ENCODE measurements around the gene SERPINB4. TPM values are rescaled to one million over a fixed set of nuclear protein-coding genes. Genes with fewer than 3 reads are reported as not detected.
"Not testable (repeated sequence)": the region's sequence is repeated elsewhere in the genome, so short reads cannot be mapped to it uniquely, and the experiment has no call there.

The SERPINB4 gene
- total RNA-seq, 2 donors from 2014 or later = not detected

DNA sequence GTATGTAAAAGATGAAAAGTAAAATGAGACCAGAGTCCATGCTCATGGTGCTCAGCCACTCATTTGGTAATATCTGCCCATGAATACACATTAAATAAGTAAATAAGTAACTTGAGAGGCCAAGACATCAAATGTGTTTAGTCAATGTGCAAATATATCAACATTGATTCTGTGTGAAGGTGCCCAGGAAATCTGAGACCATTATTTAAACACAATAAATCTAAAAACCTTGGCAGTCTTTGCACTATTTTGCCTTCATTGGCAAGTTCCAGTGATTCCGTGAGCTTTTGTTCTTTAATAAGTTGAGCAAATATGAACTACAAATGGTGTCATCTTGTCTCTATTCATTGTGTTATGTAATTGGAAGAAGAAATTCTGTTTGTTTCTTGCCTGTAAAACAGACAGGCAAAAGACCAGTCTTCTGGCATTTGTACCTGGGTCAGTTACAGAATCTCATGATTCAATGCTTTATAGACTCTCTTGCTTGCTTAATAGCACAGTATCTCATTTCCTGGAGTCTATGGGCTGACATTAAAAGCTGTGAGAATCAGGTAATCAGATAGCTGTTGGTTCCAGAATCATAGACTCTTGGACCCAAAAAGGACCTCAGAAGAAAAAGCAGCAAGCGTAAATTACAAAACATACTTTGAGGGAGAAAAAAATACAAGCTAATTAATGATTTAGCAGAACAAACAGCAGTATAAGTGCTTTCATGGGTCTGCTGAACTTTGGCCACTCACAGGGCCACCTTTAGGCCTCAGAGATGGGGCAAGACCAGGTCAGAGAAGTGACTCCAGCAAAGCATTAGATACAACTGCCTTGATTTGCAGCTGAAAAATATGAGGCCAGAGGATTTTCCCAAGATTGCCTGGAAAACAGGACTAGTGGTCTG, 37.6 kb upstream of the SERPINB4 start:
- TF ChIP-seq, protein P1, sequence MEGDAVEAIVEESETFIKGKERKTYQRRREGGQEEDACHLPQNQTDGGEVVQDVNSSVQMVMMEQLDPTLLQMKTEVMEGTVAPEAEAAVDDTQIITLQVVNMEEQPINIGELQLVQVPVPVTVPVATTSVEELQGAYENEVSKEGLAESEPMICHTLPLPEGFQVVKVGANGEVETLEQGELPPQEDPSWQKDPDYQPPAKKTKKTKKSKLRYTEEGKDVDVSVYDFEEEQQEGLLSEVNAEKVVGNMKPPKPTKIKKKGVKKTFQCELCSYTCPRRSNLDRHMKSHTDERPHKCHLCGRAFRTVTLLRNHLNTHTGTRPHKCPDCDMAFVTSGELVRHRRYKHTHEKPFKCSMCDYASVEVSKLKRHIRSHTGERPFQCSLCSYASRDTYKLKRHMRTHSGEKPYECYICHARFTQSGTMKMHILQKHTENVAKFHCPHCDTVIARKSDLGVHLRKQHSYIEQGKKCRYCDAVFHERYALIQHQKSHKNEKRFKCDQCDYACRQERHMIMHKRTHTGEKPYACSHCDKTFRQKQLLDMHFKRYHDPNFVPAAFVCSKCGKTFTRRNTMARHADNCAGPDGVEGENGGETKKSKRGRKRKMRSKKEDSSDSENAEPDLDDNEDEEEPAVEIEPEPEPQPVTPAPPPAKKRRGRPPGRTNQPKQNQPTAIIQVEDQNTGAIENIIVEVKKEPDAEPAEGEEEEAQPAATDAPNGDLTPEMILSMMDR (IDR thresholded peaks at IDR 0.05) = no peak
- Histone ChIP-seq H3K27ac (no peak overlapping the region), H3K27me3 (no peaks in the 10 kb centered on the region), H3K4me1 (no peaks in the 10 kb centered on the region), H3K4me3 (no peak overlapping the region), H3K9me3 (no peaks in the 10 kb centered on the region), H3K36me3 (no peaks in the 10 kb centered on the region)
- DNase-seq (ENCODE audit: low spot score) = no peak

DNA sequence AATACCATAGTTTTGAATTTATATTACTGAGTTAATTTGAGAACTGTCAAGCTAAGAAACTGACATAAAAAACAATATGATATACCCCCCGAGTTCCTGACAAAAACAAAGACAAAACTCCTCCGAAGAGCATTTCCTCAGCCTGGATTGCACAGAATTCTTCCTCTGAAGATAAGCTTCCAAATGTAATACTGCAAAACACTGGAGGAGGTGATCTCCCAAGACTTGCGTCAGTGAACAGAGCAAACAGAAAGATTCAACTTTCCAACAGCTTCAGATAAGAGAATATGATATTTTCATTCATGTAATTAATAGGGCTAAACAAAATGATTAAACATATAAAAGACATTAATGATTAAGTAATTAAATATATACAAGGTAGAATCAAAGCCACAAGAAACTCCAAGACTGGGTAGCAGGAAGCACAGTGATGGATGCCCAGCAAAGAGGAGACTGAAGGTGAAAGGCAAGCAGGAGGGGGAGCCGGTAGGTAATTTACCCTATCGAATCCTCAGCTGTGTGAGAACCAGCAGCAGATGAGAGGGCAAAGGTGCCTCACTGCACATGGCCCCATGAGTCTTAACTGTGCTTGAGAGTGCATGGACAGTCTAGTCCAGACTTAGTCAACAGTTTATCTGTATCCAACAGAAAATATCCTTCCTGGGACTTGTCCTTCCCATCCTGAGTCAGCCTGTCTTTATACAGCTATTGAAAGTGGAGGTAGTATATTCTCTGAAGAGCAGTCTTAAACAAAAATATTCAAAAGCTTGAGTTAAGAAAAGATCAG, 36.0 kb upstream of the SERPINB4 start:
- no peaks in the 10 kb centered on the region for H3K27me3 ChIP-seq

DNA sequence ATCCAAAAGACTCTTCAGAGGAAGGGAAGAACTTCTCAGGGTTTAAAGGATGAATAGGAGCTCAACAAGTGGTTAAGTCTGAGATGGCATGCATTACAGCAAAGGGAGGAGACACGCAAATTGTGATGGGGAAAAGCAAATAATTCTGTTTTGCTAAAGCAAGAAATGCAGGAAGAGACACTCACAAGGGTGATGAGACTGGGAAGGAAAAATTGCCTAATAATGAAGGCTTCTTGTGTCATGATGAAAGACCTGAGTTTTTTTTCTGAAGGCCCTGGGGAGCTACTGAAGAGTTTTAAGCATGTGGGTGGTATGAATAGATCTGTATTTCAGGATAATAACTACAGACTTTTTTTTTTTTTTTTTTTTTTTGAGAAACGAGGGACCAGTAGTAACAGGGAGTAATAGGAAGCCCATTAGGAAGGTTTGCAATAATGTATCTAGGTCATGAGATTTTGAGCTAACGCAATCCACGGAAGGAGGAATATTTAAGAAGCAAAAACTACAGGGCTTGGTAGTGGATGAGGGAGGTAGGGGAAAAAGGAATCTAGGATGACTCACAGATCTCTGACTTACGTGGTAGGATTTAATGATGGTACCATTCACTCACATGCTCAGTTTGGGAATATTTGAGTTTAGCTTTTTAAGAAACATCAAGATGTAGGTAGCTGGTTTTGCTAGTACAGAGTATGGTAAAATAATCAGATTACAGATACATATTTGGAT, 33.6 kb upstream of the SERPINB4 start:
- no peaks in the 10 kb centered on the region for H3K36me3 ChIP-seq
- H3K4me3 ChIP-seq = no peak overlapping the region
- no peak overlapping the region for H3K27ac ChIP-seq
- H3K9me3 ChIP-seq = no peaks in the 10 kb centered on the region
- H3K4me1 ChIP-seq = no peaks in the 10 kb centered on the region
- DNase-seq (ENCODE audit: low spot score) = no peak
- H3K27me3 ChIP-seq = no peaks in the 10 kb centered on the region
- TF ChIP-seq, protein P1 (IDR thresholded peaks at IDR 0.05) = no peak

More for the DNA sequence above, 36.0 kb upstream of the SERPINB4 start:
- TF ChIP-seq, protein P1 (IDR thresholded peaks at IDR 0.05) = no peak
- H3K27ac ChIP-seq = no peak overlapping the region
- no peaks in the 10 kb centered on the region for H3K4me1 ChIP-seq
- H3K9me3 ChIP-seq = no peaks in the 10 kb centered on the region
- no peak overlapping the region for H3K4me3 ChIP-seq
- no peaks in the 10 kb centered on the region for H3K36me3 ChIP-seq
- no peak for DNase-seq (ENCODE audit: low spot score)

DNA sequence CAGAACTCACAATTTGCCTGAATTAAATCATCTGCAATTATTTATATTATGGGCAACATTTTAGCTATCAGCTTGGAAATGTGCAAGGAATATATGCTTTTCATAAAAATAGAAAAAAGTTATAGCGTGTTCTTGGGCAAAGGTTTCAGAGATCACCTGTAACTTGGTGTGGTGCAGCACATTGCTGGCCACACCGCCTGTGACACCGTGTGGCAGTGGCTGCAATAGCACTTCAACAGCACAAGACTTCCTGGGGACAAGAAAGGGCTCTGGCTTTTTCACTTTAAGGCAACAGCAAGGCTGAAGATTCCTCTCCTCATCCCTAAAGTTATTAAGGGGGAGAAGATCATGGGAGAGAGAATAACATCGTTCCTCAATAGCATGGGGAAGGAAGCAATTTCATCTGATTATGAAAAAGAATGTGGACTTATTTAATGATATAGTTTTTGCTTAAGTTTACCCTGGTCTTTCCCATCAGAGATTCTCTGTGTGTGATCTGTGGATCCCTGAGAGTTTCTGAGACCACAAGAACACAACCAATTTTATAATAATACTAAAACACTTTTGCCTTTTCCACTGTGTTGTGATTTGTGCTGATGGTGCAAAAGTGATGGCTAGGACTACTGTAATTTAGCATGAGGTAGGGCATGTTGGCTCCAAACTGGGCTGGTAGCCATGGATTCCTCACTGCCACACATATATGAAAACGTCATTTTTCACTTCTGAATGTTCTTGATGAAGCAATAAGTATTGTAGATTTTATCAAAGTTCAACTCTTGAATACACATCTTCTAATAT, 32.7 kb upstream of the SERPINB4 start:
- no peaks in the 10 kb centered on the region for H3K36me3 ChIP-seq
- no peak overlapping the region for H3K4me3 ChIP-seq
- DNase-seq (ENCODE audit: low spot score) = no peak
- no peaks in the 10 kb centered on the region for H3K4me1 ChIP-seq
- no peaks in the 10 kb centered on the region for H3K27me3 ChIP-seq
- H3K9me3 ChIP-seq = no peaks in the 10 kb centered on the region
- TF ChIP-seq, protein P1 (IDR thresholded peaks at IDR 0.05) = no peak
- H3K27ac ChIP-seq = no peak overlapping the region

DNA sequence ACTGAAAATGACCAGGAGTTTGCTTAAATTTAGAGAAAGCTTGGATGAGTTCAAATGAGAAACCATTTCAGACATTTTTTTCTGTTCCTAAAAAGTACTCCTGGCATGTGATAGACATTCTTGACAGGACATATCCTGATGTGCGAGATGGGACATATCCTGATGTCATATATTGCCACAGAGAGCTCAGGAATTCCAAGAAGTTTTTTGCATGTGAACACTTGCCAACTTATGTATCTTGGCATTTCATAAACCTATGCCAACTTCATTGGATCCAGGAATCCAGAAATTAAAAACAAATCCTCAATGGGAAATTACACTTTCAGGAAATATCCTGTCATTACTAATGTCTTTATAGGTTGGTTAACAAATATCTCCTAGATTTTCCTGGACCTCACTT, 20.5 kb upstream of the SERPINB4 start:
- no peak for DNase-seq (ENCODE audit: low spot score)
- H3K36me3 ChIP-seq = no peaks in the 10 kb centered on the region
- H3K9me3 ChIP-seq = no peaks in the 10 kb centered on the region
- H3K4me1 ChIP-seq = no peaks in the 10 kb centered on the region
- H3K27me3 ChIP-seq = no peaks in the 10 kb centered on the region
- H3K27ac ChIP-seq = no peak overlapping the region
- H3K4me3 ChIP-seq = no peak overlapping the region
- TF ChIP-seq, protein P1 (IDR thresholded peaks at IDR 0.05) = no peak

DNA sequence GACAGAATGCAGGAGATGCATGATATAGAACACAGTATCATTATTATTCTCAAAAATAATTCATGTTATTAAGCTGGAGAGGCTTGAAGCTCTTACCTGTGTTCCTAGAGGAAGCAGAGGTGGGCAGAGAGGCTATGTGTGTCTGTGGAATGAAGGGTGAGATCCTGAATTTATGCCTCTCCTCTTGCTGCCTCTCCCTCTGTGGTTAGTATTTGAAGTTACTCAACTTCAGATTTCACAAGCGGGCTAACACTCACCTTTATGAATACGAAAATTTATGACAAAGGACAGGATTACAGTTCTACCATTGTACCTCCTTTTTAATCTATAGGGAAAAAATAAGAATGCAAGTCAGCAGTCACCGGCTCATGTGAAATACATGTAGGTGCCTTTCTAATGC, 17.7 kb upstream of the SERPINB4 start, which contains the start of gene SERPINB3:
TSS of gene SERPINB3 (minus strand) at position 144 of the 400 bp plus-strand sequence. CDS start 677 bp downstream, outside the sequence.
- DNase-seq (ENCODE audit: low spot score); H3K27me3 ChIP-seq; H3K4me1 ChIP-seq; H3K4me3 ChIP-seq; H3K9me3 ChIP-seq; H3K36me3 ChIP-seq; H3K27ac ChIP-seq: not testable (repeated sequence)

DNA sequence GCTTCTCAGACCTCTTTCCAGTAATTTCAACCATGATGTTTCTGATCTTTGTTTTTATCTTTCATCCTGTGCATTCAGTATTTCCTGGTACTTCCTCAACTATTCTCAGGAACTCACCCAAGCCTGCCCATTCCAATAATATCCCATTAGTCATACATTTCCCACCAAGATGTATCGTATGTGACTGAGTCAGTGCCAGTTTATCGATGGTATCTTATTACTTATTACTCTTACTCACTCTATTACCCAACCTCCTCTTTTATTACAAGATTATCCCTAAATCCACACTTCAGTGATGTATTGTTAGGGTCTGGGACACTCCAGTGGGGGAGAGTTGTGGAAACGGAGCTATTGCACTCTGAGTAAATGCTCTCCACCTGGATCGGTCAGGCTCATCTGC, 14.9 kb upstream of the SERPINB4 start:
- not testable (repeated sequence) for DNase-seq (ENCODE audit: low spot score); H3K36me3 ChIP-seq; H3K4me1 ChIP-seq; H3K9me3 ChIP-seq; H3K27ac ChIP-seq; H3K27me3 ChIP-seq; H3K4me3 ChIP-seq

DNA sequence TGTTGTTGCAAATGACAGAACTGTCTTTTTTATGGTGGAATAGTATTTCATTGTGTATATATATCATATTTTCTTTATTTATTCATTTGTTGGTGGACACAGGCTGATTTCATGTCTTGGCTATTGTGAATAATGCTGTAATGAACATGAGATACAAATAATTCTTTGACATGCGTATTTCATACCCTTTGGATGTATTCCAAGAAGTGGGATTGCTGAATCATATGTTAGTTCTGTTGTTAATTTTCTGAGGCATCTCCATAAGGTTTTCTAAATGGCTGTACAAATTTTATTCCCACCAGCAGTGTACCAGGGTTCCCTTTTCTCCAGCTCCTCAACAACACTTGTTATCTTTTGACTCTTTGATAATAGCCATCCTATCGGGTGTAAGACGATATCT, 6.2 kb upstream of the SERPINB4 start:
- not testable (repeated sequence) for H3K27ac ChIP-seq; DNase-seq (ENCODE audit: low spot score); H3K27me3 ChIP-seq; H3K4me3 ChIP-seq; H3K4me1 ChIP-seq; H3K9me3 ChIP-seq; H3K36me3 ChIP-seq
